HG02973 (cell line): Measurements from ENCODE around the gene DOK6.

Source experiments
- ATAC-seq: cut with Tn5 transposase; IDR thresholded peaks from one replicate; pipeline ENCODE4 v1.9.1; 2021; ENCODE audit warnings: moderate library complexity; ENCODE audit not compliant: unreplicated experiment

The DOK6 gene

GRCh38 chr18:69432847-69433246 lies 32.2 kb downstream of the DOK6 start:
- no peak for ATAC-seq

GRCh38 chr18:69435000-69435399 lies 34.3 kb downstream of the DOK6 start:
- no peak for ATAC-seq

GRCh38 chr18:69444221-69444620 lies 43.5 kb downstream of the DOK6 start:
- ATAC-seq: no peak

- ATAC-seq: no peak
Observed at GRCh38 chr18:69447886-69448285, 47.2 kb downstream of the DOK6 start.

GRCh38 chr18:69455125-69455524 lies 54.4 kb downstream of the DOK6 start:
- ATAC-seq: no peak

GRCh38 chr18:69469444-69469919 lies 68.8 kb downstream of the DOK6 start:
- peak; percentile 77 for ATAC-seq

GRCh38 chr18:69480460-69480859 lies 79.8 kb downstream of the DOK6 start:
- no peak for ATAC-seq

- ATAC-seq: no peak
Observed at GRCh38 chr18:69483574-69483973, 82.9 kb downstream of the DOK6 start.

GRCh38 chr18:69484699-69485396 lies 84.2 kb downstream of the DOK6 start:
- ATAC-seq: no peak

- ATAC-seq: no peak
Observed at GRCh38 chr18:69487488-69488394, 87.1 kb downstream of the DOK6 start.

- no peak for ATAC-seq
Observed at GRCh38 chr18:69490072-69490471, 89.4 kb downstream of the DOK6 start.

- no peak for ATAC-seq
Observed at GRCh38 chr18:69490813-69491212, 90.1 kb downstream of the DOK6 start.

- ATAC-seq: no peak
Observed at GRCh38 chr18:69491576-69491975, 90.9 kb downstream of the DOK6 start.

GRCh38 chr18:69492861-69493260 lies 92.2 kb downstream of the DOK6 start:
- ATAC-seq: no peak

- no peak for ATAC-seq
Observed at GRCh38 chr18:69494841-69495240, 94.2 kb downstream of the DOK6 start.

- no peak for ATAC-seq
Observed at GRCh38 chr18:69495338-69495737, 94.7 kb downstream of the DOK6 start.

- ATAC-seq: no peak
Observed at GRCh38 chr18:69495841-69496533, 95.3 kb downstream of the DOK6 start.

GRCh38 chr18:69518989-69519388 lies 118.3 kb downstream of the DOK6 start:
- ATAC-seq: no peak

GRCh38 chr18:69523582-69523981 lies 122.9 kb downstream of the DOK6 start:
- no peak for ATAC-seq

GRCh38 chr18:69528435-69528834 lies 127.7 kb downstream of the DOK6 start:
- ATAC-seq: no peak

GRCh38 chr18:69529151-69529550 lies 128.5 kb downstream of the DOK6 start:
- ATAC-seq: no peak
